Liver (tissue), 2 donors: ENCODE results near the gene CELA2A.

Experiments used
- JUND ChIP-seq, 2 donors: IDR thresholded peaks; 2 replicates each; pipeline ENCODE4 v1.6.1; 2016; ENCODE audit warnings: antibody characterized with exemption in 2 of 2
- SP1 ChIP-seq: IDR thresholded peaks from 2 replicates; pipeline ENCODE4 v1.6.1; 2018; ENCODE audit warnings: antibody characterized with exemption, mild to moderate bottlenecking
- donor health status: healthy.

DNA sequence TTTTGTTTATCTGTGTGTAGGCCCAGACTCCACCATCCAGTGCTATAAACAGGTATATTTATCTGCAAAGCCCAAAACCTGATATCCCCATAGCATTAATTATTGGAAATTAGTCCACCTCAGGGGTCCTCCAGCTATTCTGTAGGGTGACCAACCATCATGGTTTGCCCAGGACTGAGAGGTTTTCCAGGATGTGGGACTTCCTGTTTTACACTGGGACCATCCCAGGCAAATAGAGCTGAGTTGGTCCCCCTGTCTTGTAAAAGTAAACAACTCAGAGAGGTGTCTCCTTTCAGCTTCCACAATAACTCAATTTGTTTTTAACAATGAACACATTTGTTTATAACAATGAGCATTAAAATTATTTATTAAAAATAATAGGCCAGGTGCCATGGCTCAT lies 11.6 kb downstream of the CELA2A start:
- TF ChIP-seq SP1 = no peak
- TF ChIP-seq JUND (IDR thresholded peaks at IDR 0.05) = no peak
